Peyer's patch (tissue), 4 donors: Measurements from ENCODE around the gene ASB15.

Experiments
- CTCF ChIP-seq, 6 experiments: fragments of 450-650 bp in 4 of 6; fragments of 200-600 bp in 2 of 6; sonication (generic) in 1 of 6; IDR thresholded peaks; one replicate each; pipeline ENCODE4 v1.5.1; 2017 to 2019; ENCODE audit warnings: antibody characterized with exemption in 6 of 6, mild to moderate bottlenecking in 3 of 6, moderate library complexity in 1 of 6
- POLR2A ChIP-seq, 2 donors: fragments of 450-650 bp; IDR thresholded peaks; one replicate each; pipeline ENCODE4 v1.5.1; 2017; ENCODE audit warnings: antibody characterized with exemption in 2 of 2, mild to moderate bottlenecking in 2 of 2, moderate library complexity in 2 of 2

- TF ChIP-seq CTCF (IDR thresholded peaks at IDR 0.05) (no peak), POLR2A (IDR thresholded peaks at IDR 0.05) (no peak)
Observed at GRCh38 chr7:123640583-123640982, 39.0 kb downstream of the ASB15 start.
